A549 (cell line): ENCODE results near the gene MYOF. TPM values are rescaled to one million over a fixed set of nuclear protein-coding genes. Genes with fewer than 3 reads are reported as not detected.
A peak's percentile ranks its signal among the peaks of the same experiment; 100 is the strongest.

Source experiments
- ATAC-seq, 2 experiments: fragments of 200-7000 bp in 1 of 2; fragments of >200 bp in 1 of 2; cut with Nextera tagmentation in 1 of 2; cut with Tn5 transposase in 1 of 2; 3 replicates each; pipeline versions ENCODE4 v1.8.0 to v1.9.1; 2018 to 2020; ENCODE audit warnings: mild to moderate bottlenecking in 1 of 2, moderate library complexity in 1 of 2
- CTCF ChIA-PET: fragments of 300-600 bp; sonication (Branson Sonifier 250); formaldehyde crosslinking; extraction: SDS; loops from one replicate; lab custom pipeline; 2021; ENCODE audit warnings: antibody characterized with exemption, inconsistent platforms; lab: Yijun Ruan, JAX
- POLR2A ChIA-PET: fragments of 350-600 bp; formaldehyde crosslinking; extraction: SDS; loops from one replicate; lab custom pipeline; 2021; ENCODE audit warnings: antibody characterized with exemption, inconsistent platforms; lab: Yijun Ruan, JAX
- DNase-seq, 2 experiments: peaks; one replicate each; pipeline versions ENCODE4 v3.0.0 to v3.0.0-alpha.2; 2011 to 2016; ENCODE audit warnings: low read depth in 1 of 2, low spot score in 1 of 2
- FAIRE-seq: peaks from 2 replicates; lab custom pipeline; 2011; peaks lifted over from hg19 to GRCh38; lab: Jason Lieb, UNC
- H3K27ac ChIP-seq, 2 experiments: fragments of >200 bp; sonication (Bioruptor Twin); formaldehyde crosslinking; 3 replicates each; pipeline ENCODE4 v1.5.1; 2016 to 2017
- H3K4me1 ChIP-seq: fragments of >200 bp; sonication (Bioruptor Twin); formaldehyde crosslinking; 3 replicates; pipeline ENCODE4 v1.6.1; 2016
- H3K4me2 ChIP-seq: fragments of >200 bp; sonication (Bioruptor Twin); formaldehyde crosslinking; 3 replicates; pipeline ENCODE4 v1.6.1; 2016
- H3K4me3 ChIP-seq: fragments of >200 bp; sonication (Bioruptor Twin); formaldehyde crosslinking; 3 replicates; pipeline ENCODE4 v1.5.1; 2016
- H3K9me3 ChIP-seq: fragments of >200 bp; sonication (Bioruptor Twin); formaldehyde crosslinking; 3 replicates; pipeline ENCODE4 v1.6.1; 2016
- ATOH8 ChIP-seq: fragments of 250-450 bp; sonication (Bioruptor Pico); IDR thresholded peaks from 2 replicates; pipeline ENCODE4 v1.5.0; 2020; ENCODE audit warnings: low read depth, mild to moderate bottlenecking, moderate library complexity
- CBX8 ChIP-seq: fragments of 200-600 bp; sonication (generic); IDR thresholded peaks from 2 replicates; pipeline ENCODE4 v1.6.1; 2016
- CEBPB ChIP-seq, 2 experiments: fragments of >200 bp in 1 of 2; sonication (Bioruptor Twin) in 1 of 2; formaldehyde crosslinking in 1 of 2; IDR thresholded peaks; 2 replicates each; pipeline ENCODE4 v1.6.1; 2012 to 2016
- CHD4 ChIP-seq: fragments of 200-600 bp; sonication (generic); IDR thresholded peaks from 2 replicates; pipeline ENCODE4 v1.6.1; 2016; ENCODE audit warnings: antibody characterized with exemption, mild to moderate bottlenecking, borderline replicate concordance
- CTCF ChIP-seq: fragments of >200 bp; sonication (Bioruptor Twin); formaldehyde crosslinking; IDR thresholded peaks from 3 replicates; pipeline ENCODE4 v1.5.1; 2016
- E2F6 ChIP-seq: IDR thresholded peaks from 2 replicates; pipeline ENCODE4 v1.6.1; 2012; ENCODE audit warnings: low read depth, borderline replicate concordance
- ELK1 ChIP-seq: fragments of 150-350 bp; IDR thresholded peaks from 2 replicates; pipeline ENCODE4 v1.6.1; 2014; ENCODE audit warnings: low read depth, mild to moderate bottlenecking, low read length
- FOSL2 ChIP-seq, 2 experiments: fragments of 450-650 bp in 1 of 2; fragments of >200 bp in 1 of 2; sonication (Bioruptor Twin) in 1 of 2; formaldehyde crosslinking; IDR thresholded peaks; 2 replicates each; pipeline versions ENCODE4 v1.5.0 to v1.6.1; 2016 to 2020; ENCODE audit warnings: mild to moderate bottlenecking in 1 of 2, moderate library complexity in 1 of 2
- FOXS1 ChIP-seq: fragments of 250-450 bp; sonication (Bioruptor Pico); IDR thresholded peaks from 2 replicates; pipeline ENCODE4 v1.5.0; 2020; ENCODE audit warnings: mild to moderate bottlenecking, moderate library complexity
- HES2 ChIP-seq: fragments of >200 bp; sonication (Bioruptor Twin); formaldehyde crosslinking; IDR thresholded peaks from 2 replicates; pipeline ENCODE4 v1.6.1; 2016
- HOXA7 ChIP-seq: fragments of 250-450 bp; sonication (Bioruptor Pico); IDR thresholded peaks from 2 replicates; pipeline ENCODE4 v1.5.0; 2020; ENCODE audit warnings: mild to moderate bottlenecking, moderate library complexity
- HOXB13 ChIP-seq: fragments of 250-450 bp; sonication (Bioruptor Pico); IDR thresholded peaks from 2 replicates; pipeline ENCODE4 v1.5.0; 2020; ENCODE audit warnings: low read depth, mild to moderate bottlenecking, moderate library complexity
- HOXB5 ChIP-seq: fragments of 250-450 bp; sonication (Bioruptor Pico); IDR thresholded peaks from 2 replicates; pipeline ENCODE4 v1.5.0; 2020; ENCODE audit warnings: mild to moderate bottlenecking, moderate library complexity
- JUN ChIP-seq, 2 experiments: fragments of >200 bp; sonication (Bioruptor Twin); formaldehyde crosslinking; IDR thresholded peaks; 2 replicates in 1 of 2; 3 replicates in 1 of 2; pipeline ENCODE4 v1.6.1; 2016 to 2017
- JUNB ChIP-seq: fragments of >200 bp; sonication (Bioruptor Twin); formaldehyde crosslinking; IDR thresholded peaks from 2 replicates; pipeline ENCODE4 v1.6.1; 2016
- KDM1A ChIP-seq: fragments of 200-600 bp; sonication (generic); IDR thresholded peaks from 2 replicates; pipeline ENCODE4 v1.6.1; 2016; ENCODE audit warnings: low read depth, mild to moderate bottlenecking
- KDM5A ChIP-seq: fragments of 200-600 bp; sonication (generic); IDR thresholded peaks from 2 replicates; pipeline ENCODE4 v1.6.1; 2016; ENCODE audit warnings: antibody characterized with exemption, mild to moderate bottlenecking
- MYC ChIP-seq: IDR thresholded peaks from 2 replicates; pipeline ENCODE4 v1.6.1; 2012; ENCODE audit warnings: mild to moderate bottlenecking, inconsistent platforms, low read length, improper control_type of control experiment, borderline replicate concordance
- NFE2L2 ChIP-seq: fragments of 150-350 bp; conservative IDR thresholded peaks from 2 replicates; pipeline ENCODE4 v1.6.1; 2014; ENCODE audit warnings: low read length
- RAD21 ChIP-seq, 2 experiments: fragments of >200 bp in 1 of 2; sonication (Bioruptor Twin) in 1 of 2; formaldehyde crosslinking in 1 of 2; IDR thresholded peaks in 1 of 2; conservative IDR thresholded peaks in 1 of 2; 2 replicates in 1 of 2; 3 replicates in 1 of 2; pipeline ENCODE4 v1.6.1; 2012 to 2018; ENCODE audit warnings: inconsistent platforms in 1 of 2
- RARB ChIP-seq: fragments of 250-450 bp; sonication (Bioruptor Pico); IDR thresholded peaks from 2 replicates; pipeline ENCODE4 v1.8.0; 2021; ENCODE audit warnings: mild to moderate bottlenecking, moderate library complexity
- RCOR1 ChIP-seq: fragments of 150-350 bp; IDR thresholded peaks from 2 replicates; pipeline ENCODE4 v1.6.1; 2014; ENCODE audit warnings: antibody characterized with exemption, low read length, low read depth
- RNF2 ChIP-seq: fragments of 200-600 bp; sonication (generic); IDR thresholded peaks from 2 replicates; pipeline ENCODE4 v1.6.1; 2016; ENCODE audit warnings: low read depth, mild to moderate bottlenecking, antibody characterized with exemption, moderate library complexity, borderline replicate concordance
- SMC3 ChIP-seq: fragments of >200 bp; sonication (Bioruptor Twin); formaldehyde crosslinking; IDR thresholded peaks from 3 replicates; pipeline ENCODE4 v1.6.1; 2018; ENCODE audit warnings: inconsistent platforms
- ZC3H11A ChIP-seq: fragments of 450-650 bp; IDR thresholded peaks from 2 replicates; pipeline ENCODE4 v1.6.1; 2014; ENCODE audit warnings: antibody characterized with exemption, mild to moderate bottlenecking
- ZSCAN20 ChIP-seq: fragments of 250-450 bp; sonication (Bioruptor Pico); IDR thresholded peaks from 2 replicates; pipeline ENCODE4 v1.8.0; 2022; ENCODE audit warnings: mild to moderate bottlenecking, moderate library complexity
- WGBS: methylation state at CpG from one replicate; pipeline ENCODE4 v1.1.6; 2017; ENCODE audit errors: missing lambda C conversion rate; 5-methylcytosine and 5-hydroxymethylcytosine counted together
- polyA plus RNA-seq, 4 experiments: library from polyadenylated mRNA; depleted of rRNA in 3 of 4; stranded (reverse); fragments of >200 nt; fragmentation: RNase III in 1 of 4; extraction: RNeasy Plus Mini Kit Qiagen cat#74134 plus additional on column Dnase treatment in 1 of 4; gene quantifications; 2 replicates in 3 of 4; 3 replicates in 1 of 4; pipeline ENCODE4 v1.2.3, GENCODE V29; 2011 to 2017

MYOF gene
- polyA plus RNA-seq, 2 of the 4 experiments (the other 2 are of a cell fraction): 190 to 265 TPM

GRCh38 chr10:93293999-93294398, 188.1 kb downstream of the MYOF start:
- DNase-seq (peak; percentile 47 to 55), FAIRE-seq (peak; percentile 88), ATAC-seq (peak in 1 of 2 experiments; percentile 57; a peak in 3 of 6 replicates)
- Histone ChIP-seq H3K4me3 (no peak overlapping the region), H3K4me2 (peak overlapping the region; percentile 36; the same call in 2 of the 3 replicates), H3K27ac (peak overlapping the region in 1 of 2 experiments; percentile 78; a peak in 3 of 6 replicates), H3K9me3 (no peaks in the 10 kb centered on the region), H3K4me1 (peaks cover 32% of the 10 kb centered on the region)
- CTCF ChIA-PET: no interaction called here
- no peak for TF ChIP-seq FOSL2 (IDR thresholded peaks at IDR 0.05)
- TF ChIP-seq FOSL2 (CRISPR knock-in tag; IDR thresholded peaks at IDR 0.05): peak; percentile 56
- TF ChIP-seq KDM5A: no peak
- TF ChIP-seq RCOR1: no peak
- 0 out of 2 replicates have a peak, but pooled peaks have one; percentile 7 for TF ChIP-seq E2F6
- 11% methylated on average over 2 of the region's 2 CpGs for WGBS
- POLR2A ChIA-PET: no interaction called here

- DNase-seq: no peak
- Histone ChIP-seq H3K27ac (peak overlapping the region; percentile 70 to 81; a peak in 4 of 6 replicates), H3K9me3 (no peaks in the 10 kb centered on the region), H3K4me2 (no peak overlapping the region), H3K4me3 (no peak overlapping the region), H3K4me1 (peaks cover 41% of the 10 kb centered on the region)
- TF ChIP-seq RARB (CRISPR knock-in tag): no peak
- WGBS: 63% methylated on average over 5 of the region's 5 CpGs
- ChIA-PET POLR2A (no interaction called here), CTCF (interaction anchor here (0.6 to 5.1 kb wide), 13 partner anchors 9 to 557 kb away, joined by 3 to 88 read pairs (median 4); partner anchors contain the start of gene CYP26A1)
- no peak for ATAC-seq
- no peak for FAIRE-seq
These were observed 191.3 kb downstream of the MYOF start for GRCh38 chr10:93290661-93291354.

GRCh38 chr10:93288679-93289634, 193.2 kb downstream of the MYOF start:
- FAIRE-seq (peak; percentile 94), DNase-seq (peak; percentile 97 to 98), ATAC-seq (peak; percentile 97)
- H3K4me3 ChIP-seq: no peak overlapping the region
- H3K9me3 ChIP-seq: no peaks in the 10 kb centered on the region
- ChIA-PET POLR2A (no interaction called here), CTCF (interaction anchor here (0.9 to 5.1 kb wide), 10 partner anchors 7 to 324 kb away, joined by 3 to 88 read pairs (median 3); no protein-coding TSS in a partner anchor)
- peak overlapping the region; percentile 67 for H3K4me2 ChIP-seq
- H3K27ac ChIP-seq: peak overlapping the region; percentile 70 to 89
- peaks cover 34% of the 10 kb centered on the region for H3K4me1 ChIP-seq
- 18% methylated on average over 20 of the region's 20 CpGs for WGBS
- no peak for TF ChIP-seq CHD4
- no peak for TF ChIP-seq ATOH8 (CRISPR knock-in tag)
- TF ChIP-seq ELK1: no peak
- TF ChIP-seq JUN (IDR thresholded peaks at IDR 0.05): peak; percentile 23 to 76; a peak in 3 of 5 replicates
- no peak for TF ChIP-seq HOXB13
- no peak for TF ChIP-seq MYC
- no peak for TF ChIP-seq ZC3H11A
- peak; percentile 93 for TF ChIP-seq CTCF
- TF ChIP-seq RAD21 (conservative IDR thresholded peaks at IDR 0.05 in 1 of 2, IDR thresholded peaks at IDR 0.05 in 1 of 2): peak; percentile 96 to 97
- no peak for TF ChIP-seq ZSCAN20
- no peak for TF ChIP-seq FOXS1
- peak in 1 of 2 experiments; percentile 48; a peak in 1 of 4 replicates for TF ChIP-seq CEBPB (IDR thresholded peaks at IDR 0.05)
- no peak for TF ChIP-seq RNF2
- TF ChIP-seq CBX8: no peak
- TF ChIP-seq JUNB: peak; percentile 39; the same call in 1 of the 2 replicates
- TF ChIP-seq NFE2L2: no peak
- TF ChIP-seq KDM1A: no peak
- no peak for TF ChIP-seq HOXA7 (CRISPR knock-in tag)
- TF ChIP-seq HES2: no peak
- peak; percentile 96 for TF ChIP-seq SMC3
- no peak for TF ChIP-seq HOXB5 (CRISPR knock-in tag)
